ENCODE data around the gene LCLAT1.

DNA sequence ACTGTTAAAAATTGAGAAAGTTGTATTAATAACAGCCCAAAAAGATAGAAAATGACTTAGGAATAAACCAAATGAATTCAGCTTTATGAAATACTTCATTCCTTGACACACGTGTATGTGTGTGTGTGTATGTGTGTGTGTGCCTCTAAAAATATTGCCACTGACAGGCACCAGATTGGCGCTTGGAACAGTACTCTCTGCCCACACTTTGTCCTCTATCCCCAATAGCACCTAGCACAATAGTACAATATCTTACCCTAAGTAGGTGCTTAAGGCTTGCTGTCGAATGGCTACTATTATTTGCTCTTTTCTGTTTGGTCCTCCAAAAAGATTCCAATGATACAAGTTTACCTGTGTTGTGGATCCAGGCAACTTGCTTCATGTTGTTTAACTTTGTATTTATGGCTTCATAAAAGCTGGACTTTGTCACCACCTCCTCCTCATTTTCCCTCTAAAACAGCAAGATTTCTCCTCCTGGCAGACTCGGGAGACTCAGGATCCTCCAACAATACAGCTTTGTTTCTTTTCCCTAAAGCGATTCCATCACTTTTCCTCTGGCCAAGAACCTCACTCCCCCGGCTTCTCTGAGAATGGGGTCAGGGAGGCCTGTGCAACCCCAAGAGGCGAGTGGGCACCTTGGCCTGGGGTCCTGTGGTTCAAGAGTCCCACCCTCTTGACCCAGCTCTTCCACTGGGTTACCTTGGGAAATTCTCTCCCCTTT, 43.3 kb upstream of the LCLAT1 start:
- TF ChIP-seq, protein P1, sequence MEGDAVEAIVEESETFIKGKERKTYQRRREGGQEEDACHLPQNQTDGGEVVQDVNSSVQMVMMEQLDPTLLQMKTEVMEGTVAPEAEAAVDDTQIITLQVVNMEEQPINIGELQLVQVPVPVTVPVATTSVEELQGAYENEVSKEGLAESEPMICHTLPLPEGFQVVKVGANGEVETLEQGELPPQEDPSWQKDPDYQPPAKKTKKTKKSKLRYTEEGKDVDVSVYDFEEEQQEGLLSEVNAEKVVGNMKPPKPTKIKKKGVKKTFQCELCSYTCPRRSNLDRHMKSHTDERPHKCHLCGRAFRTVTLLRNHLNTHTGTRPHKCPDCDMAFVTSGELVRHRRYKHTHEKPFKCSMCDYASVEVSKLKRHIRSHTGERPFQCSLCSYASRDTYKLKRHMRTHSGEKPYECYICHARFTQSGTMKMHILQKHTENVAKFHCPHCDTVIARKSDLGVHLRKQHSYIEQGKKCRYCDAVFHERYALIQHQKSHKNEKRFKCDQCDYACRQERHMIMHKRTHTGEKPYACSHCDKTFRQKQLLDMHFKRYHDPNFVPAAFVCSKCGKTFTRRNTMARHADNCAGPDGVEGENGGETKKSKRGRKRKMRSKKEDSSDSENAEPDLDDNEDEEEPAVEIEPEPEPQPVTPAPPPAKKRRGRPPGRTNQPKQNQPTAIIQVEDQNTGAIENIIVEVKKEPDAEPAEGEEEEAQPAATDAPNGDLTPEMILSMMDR (IDR thresholded peaks at IDR 0.05; ENCODE audit: insufficient read depth, low read length): no peak
- TF ChIP-seq SPI1 (IDR thresholded peaks at IDR 0.05; ENCODE audit: borderline replicate concordance, low read depth) (no peak), POLR2AphosphoS5 (IDR thresholded peaks at IDR 0.05; ENCODE audit: low read depth) (no peak)
- TF ChIP-seq, protein P2, sequence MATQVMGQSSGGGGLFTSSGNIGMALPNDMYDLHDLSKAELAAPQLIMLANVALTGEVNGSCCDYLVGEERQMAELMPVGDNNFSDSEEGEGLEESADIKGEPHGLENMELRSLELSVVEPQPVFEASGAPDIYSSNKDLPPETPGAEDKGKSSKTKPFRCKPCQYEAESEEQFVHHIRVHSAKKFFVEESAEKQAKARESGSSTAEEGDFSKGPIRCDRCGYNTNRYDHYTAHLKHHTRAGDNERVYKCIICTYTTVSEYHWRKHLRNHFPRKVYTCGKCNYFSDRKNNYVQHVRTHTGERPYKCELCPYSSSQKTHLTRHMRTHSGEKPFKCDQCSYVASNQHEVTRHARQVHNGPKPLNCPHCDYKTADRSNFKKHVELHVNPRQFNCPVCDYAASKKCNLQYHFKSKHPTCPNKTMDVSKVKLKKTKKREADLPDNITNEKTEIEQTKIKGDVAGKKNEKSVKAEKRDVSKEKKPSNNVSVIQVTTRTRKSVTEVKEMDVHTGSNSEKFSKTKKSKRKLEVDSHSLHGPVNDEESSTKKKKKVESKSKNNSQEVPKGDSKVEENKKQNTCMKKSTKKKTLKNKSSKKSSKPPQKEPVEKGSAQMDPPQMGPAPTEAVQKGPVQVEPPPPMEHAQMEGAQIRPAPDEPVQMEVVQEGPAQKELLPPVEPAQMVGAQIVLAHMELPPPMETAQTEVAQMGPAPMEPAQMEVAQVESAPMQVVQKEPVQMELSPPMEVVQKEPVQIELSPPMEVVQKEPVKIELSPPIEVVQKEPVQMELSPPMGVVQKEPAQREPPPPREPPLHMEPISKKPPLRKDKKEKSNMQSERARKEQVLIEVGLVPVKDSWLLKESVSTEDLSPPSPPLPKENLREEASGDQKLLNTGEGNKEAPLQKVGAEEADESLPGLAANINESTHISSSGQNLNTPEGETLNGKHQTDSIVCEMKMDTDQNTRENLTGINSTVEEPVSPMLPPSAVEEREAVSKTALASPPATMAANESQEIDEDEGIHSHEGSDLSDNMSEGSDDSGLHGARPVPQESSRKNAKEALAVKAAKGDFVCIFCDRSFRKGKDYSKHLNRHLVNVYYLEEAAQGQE (IDR thresholded peaks at IDR 0.05; ENCODE audit: insufficient replicate concordance, low read depth): no peak

All from HL-60 (cell line).